H1 (cell line): ENCODE measurements around the gene MINAR2. TPM values are rescaled to one million over a fixed set of nuclear protein-coding genes. Genes with fewer than 3 reads are reported as not detected.

Experiments used
- BACH1 ChIP-seq: IDR thresholded peaks from 2 replicates; pipeline ENCODE4 v1.6.1; 2012; ENCODE audit warnings: low read length, improper control_type of control experiment
- CBX8 ChIP-seq: fragments of 300-800, 300-1000 bp; sonication (generic); IDR thresholded peaks from 2 replicates; pipeline ENCODE4 v1.7.1; 2016; ENCODE audit warnings: low read depth, low read length, borderline replicate concordance
- CEBPB ChIP-seq: IDR thresholded peaks from 2 replicates; pipeline ENCODE4 v1.6.1; 2012; ENCODE audit warnings: low read depth, low read length
- MAFK ChIP-seq: IDR thresholded peaks from 2 replicates; pipeline ENCODE4 v1.6.1; 2012; ENCODE audit warnings: low read depth, mild to moderate bottlenecking, improper control_type of control experiment, low read length
- RBBP5 ChIP-seq: IDR thresholded peaks from 2 replicates; pipeline ENCODE4 v1.7.1; 2012; ENCODE audit warnings: low read depth, mild to moderate bottlenecking, inconsistent platforms, low read length, moderate library complexity, borderline replicate concordance
- RXRA ChIP-seq: IDR thresholded peaks from 2 replicates; pipeline ENCODE4 v1.6.1; 2011; ENCODE audit warnings: low read depth, mild to moderate bottlenecking, low read length, moderate library complexity; ENCODE audit not compliant: insufficient read depth
- SIN3A ChIP-seq, 2 experiments: IDR thresholded peaks in 1 of 2; conservative IDR thresholded peaks in 1 of 2; 2 replicates each; pipeline ENCODE4 v1.6.1; 2011 to 2012; ENCODE audit warnings: low read length in 2 of 2, improper control_type of control experiment in 1 of 2, low read depth in 1 of 2, mild to moderate bottlenecking in 1 of 2
- SP1 ChIP-seq: IDR thresholded peaks from 2 replicates; pipeline ENCODE4 v1.6.1; 2011; ENCODE audit warnings: low read depth, low read length
- TEAD4 ChIP-seq: IDR thresholded peaks from 2 replicates; pipeline ENCODE4 v1.6.1; 2012; ENCODE audit warnings: low read depth, low read length, inconsistent platforms, mixed read lengths
- polyA plus RNA-seq, 7 experiments: library from polyadenylated mRNA; depleted of rRNA in 3 of 7; stranded (reverse) in 5 of 7; unstranded in 2 of 7; fragments of >200 nt in 5 of 7; fragments of 200-250 nt in 2 of 7; gene quantifications; 1 replicate in 5 of 7; 2 replicates in 1 of 7; 4 replicates in 1 of 7; pipeline versions ENCODE4 v1.2.1 to v1.2.3, GENCODE V29; 2011 to 2013; ENCODE audit warnings: missing spikeins in 2 of 7, mixed read lengths in 2 of 7
- total RNA-seq: library from RNA; stranded (reverse); fragmentation: NEBNext Ultra II Directional; extraction: Animal tissue kit (Norgen Biotek cat#: 25700); gene quantifications from 2 replicates; pipeline ENCODE4 v1.2.1, GENCODE V29; 2021
- TF ChIP-seq, protein P1 (sequence below), 3 experiments: IDR thresholded peaks; 1 replicate in 2 of 3; 2 replicates in 1 of 3; pipeline versions ENCODE4 v1.5.1 to v1.6.1; 2011; ENCODE audit warnings: low read length in 3 of 3, mild to moderate bottlenecking in 3 of 3, inconsistent platforms in 2 of 3, low read depth in 1 of 3, moderate library complexity in 1 of 3; ENCODE audit not compliant: insufficient read depth in 1 of 3; ENCODE audit errors: control extremely low read depth in 1 of 3
- TF ChIP-seq, protein P2 (sequence below): IDR thresholded peaks from 2 replicates; pipeline ENCODE4 v1.6.1; 2012; ENCODE audit warnings: inconsistent platforms

MINAR2 gene
- total and polyA plus RNA-seq, 2 of the 8 experiments (the other 6 are each of a cell fraction or from before 2014, with no cell fraction given), result 0.17 TPM; not detected in 1

DNA sequence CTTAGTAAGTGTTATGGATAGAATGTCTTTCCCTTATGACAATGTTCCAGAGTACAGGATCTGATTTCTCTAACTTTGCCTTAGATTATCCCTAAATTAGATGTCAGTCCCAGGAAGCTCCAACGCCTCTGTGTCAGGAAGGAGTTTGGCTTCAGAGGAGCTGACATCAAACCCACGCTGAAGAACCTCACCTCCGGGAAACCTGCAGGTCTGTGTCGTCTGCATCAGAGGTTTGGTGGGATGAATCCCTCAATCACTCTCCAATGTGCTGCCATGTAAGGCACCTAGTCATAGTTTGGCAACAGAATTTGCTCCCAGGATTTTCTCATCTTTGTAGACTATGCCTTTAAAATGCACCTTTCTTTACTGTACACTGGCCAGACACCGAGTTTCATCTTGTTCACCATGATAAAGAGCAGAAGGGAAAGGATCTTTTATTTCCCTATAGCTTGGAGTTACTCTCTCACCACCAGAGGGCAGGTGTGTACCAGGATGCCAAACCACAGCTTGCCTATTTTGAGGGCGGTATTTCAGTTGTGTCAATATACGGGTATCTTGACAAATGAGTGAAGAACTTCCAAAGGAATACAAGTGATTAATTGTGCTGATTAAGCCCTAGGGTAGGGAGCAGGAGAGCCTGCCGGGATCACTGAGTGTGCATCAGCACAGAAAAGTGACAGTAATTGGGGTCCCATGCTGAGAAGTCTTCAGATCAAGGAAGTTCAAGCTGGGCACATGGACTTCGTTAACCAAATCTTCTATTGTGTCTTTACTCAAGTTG lies 23.4 kb downstream of the MINAR2 start (continued):
- TF ChIP-seq BACH1 (no peak), SIN3A (conservative IDR thresholded peaks at IDR 0.05 in 1 of 2, IDR thresholded peaks at IDR 0.05 in 1 of 2; ENCODE audit: low read depth in 1 of 2, low read length in 2 of 2) (no peak), TEAD4 (no peak), CBX8 (no peak), RXRA (no peak), CEBPB (no peak), SP1 (0 out of 2 replicates have a peak, but pooled peaks have one; percentile 14), MAFK (no peak), RBBP5 (no peak)
- TF ChIP-seq, protein P1, sequence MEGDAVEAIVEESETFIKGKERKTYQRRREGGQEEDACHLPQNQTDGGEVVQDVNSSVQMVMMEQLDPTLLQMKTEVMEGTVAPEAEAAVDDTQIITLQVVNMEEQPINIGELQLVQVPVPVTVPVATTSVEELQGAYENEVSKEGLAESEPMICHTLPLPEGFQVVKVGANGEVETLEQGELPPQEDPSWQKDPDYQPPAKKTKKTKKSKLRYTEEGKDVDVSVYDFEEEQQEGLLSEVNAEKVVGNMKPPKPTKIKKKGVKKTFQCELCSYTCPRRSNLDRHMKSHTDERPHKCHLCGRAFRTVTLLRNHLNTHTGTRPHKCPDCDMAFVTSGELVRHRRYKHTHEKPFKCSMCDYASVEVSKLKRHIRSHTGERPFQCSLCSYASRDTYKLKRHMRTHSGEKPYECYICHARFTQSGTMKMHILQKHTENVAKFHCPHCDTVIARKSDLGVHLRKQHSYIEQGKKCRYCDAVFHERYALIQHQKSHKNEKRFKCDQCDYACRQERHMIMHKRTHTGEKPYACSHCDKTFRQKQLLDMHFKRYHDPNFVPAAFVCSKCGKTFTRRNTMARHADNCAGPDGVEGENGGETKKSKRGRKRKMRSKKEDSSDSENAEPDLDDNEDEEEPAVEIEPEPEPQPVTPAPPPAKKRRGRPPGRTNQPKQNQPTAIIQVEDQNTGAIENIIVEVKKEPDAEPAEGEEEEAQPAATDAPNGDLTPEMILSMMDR (IDR thresholded peaks at IDR 0.05; ENCODE audit: control extremely low read depth in 1 of 3, insufficient read depth in 1 of 3, low read depth in 1 of 3, low read length in 3 of 3), result peak; percentile 36 to 88 (median 83)
- TF ChIP-seq, protein P2, sequence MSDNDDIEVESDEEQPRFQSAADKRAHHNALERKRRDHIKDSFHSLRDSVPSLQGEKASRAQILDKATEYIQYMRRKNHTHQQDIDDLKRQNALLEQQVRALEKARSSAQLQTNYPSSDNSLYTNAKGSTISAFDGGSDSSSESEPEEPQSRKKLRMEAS, result peak; percentile 7; the same call in 1 of the 2 replicates
- TF ChIP-seq, all 59 proteins: peak for 4
